GM21576 (cell line): ENCODE data around the gene CACNB3.
"Not testable (repeated sequence)": the region's sequence is repeated elsewhere in the genome, so short reads cannot be mapped to it uniquely, and the experiment has no call there.

Experiments used
- ATAC-seq: cut with Tn5 transposase; IDR thresholded peaks from one replicate; pipeline ENCODE4 v1.9.1; 2021; ENCODE audit warnings: mild to moderate bottlenecking, moderate library complexity; ENCODE audit not compliant: unreplicated experiment

CACNB3 gene

GRCh38 chr12:48816143-48816854, 2.0 kb upstream of the CACNB3 start:
- ATAC-seq, result no peak

GRCh38 chr12:48818831-48819590, 715 bp downstream of the CACNB3 start:
- no peak for ATAC-seq

GRCh38 chr12:48819986-48820725, 1.9 kb downstream of the CACNB3 start:
- ATAC-seq, result no peak

- no peak for ATAC-seq
Measured at GRCh38 chr12:48822139-48822538, 3.8 kb downstream of the CACNB3 start.

- no peak for ATAC-seq
Measured at GRCh38 chr12:48822711-48823110, 4.4 kb downstream of the CACNB3 start.

GRCh38 chr12:48823281-48823680, 5.0 kb downstream of the CACNB3 start:
- ATAC-seq, result no peak

GRCh38 chr12:48824112-48824511, 5.8 kb downstream of the CACNB3 start:
- ATAC-seq, result no peak

- ATAC-seq, result no peak
Measured at GRCh38 chr12:48824905-48825304, 6.6 kb downstream of the CACNB3 start.

GRCh38 chr12:48826209-48826855, 8.0 kb downstream of the CACNB3 start:
- ATAC-seq, result no peak

GRCh38 chr12:48827026-48827425, 8.7 kb downstream of the CACNB3 start:
- ATAC-seq, result no peak

- no peak for ATAC-seq
Measured at GRCh38 chr12:48827513-48828096, 9.3 kb downstream of the CACNB3 start.

GRCh38 chr12:48828293-48828692, 10.0 kb downstream of the CACNB3 start:
- no peak for ATAC-seq

- no peak for ATAC-seq
Measured at GRCh38 chr12:48828841-48829575, 10.7 kb downstream of the CACNB3 start.

- ATAC-seq, result no peak
Measured at GRCh38 chr12:48831257-48831656, 13.0 kb downstream of the CACNB3 start.

- ATAC-seq, result no peak
Measured at GRCh38 chr12:48832321-48833060, 14.2 kb downstream of the CACNB3 start.

GRCh38 chr12:48838048-48838447, 19.8 kb downstream of the CACNB3 start:
- ATAC-seq, result no peak

- ATAC-seq, result not testable (repeated sequence)
Measured at GRCh38 chr12:48842021-48842420, 23.7 kb downstream of the CACNB3 start.

- peak; percentile 94 for ATAC-seq
Measured at GRCh38 chr12:48851883-48852733, 33.8 kb downstream of the CACNB3 start, which contains the start of gene DDX23. DDX23 (minus strand) TSS chr12:48852163; CDS start chr12:48845782, 6,381 bp downstream.
